OCI-LY3 (cell line): ENCODE measurements around the gene ITSN2.

ENCODE experiments used
- H2AFZ ChIP-seq: fragments of 200-600, 300-600 bp; shearing (Covaris generic); 2 replicates; pipeline ENCODE4 v1.6.0; 2014; ENCODE audit warnings: antibody characterized with exemption, low read depth, low read length
- H3K27ac ChIP-seq: fragments of 200-600, 300-600 bp; sonication (generic); 2 replicates; pipeline ENCODE4 v1.5.1; 2014; ENCODE audit warnings: mild to moderate bottlenecking, low read length, moderate library complexity, mixed read lengths
- H3K27me3 ChIP-seq: fragments of 200-600, 300-600 bp; sonication (generic); 2 replicates; pipeline ENCODE4 v1.6.1; 2014; ENCODE audit warnings: low read depth, low read length, mixed read lengths
- H3K36me3 ChIP-seq: fragments of 200-600, 300-600 bp; sonication (generic); replicated peaks from 2 replicates; pipeline ENCODE3; 2014; ENCODE audit warnings: low read depth, low read length, mixed read lengths
- H3K4me1 ChIP-seq: fragments of 300-600, 200-600 bp; sonication (generic); 2 replicates; pipeline ENCODE4 v1.6.1; 2014; ENCODE audit warnings: low read length, mixed read lengths
- H3K4me2 ChIP-seq: fragments of 200-600, 300-600 bp; sonication (generic); 2 replicates; pipeline ENCODE4 v1.6.1; 2014; ENCODE audit warnings: low read length, mixed read lengths
- H3K4me3 ChIP-seq: fragments of 300-600, 200-600 bp; sonication (generic); 2 replicates; pipeline ENCODE4 v1.5.1; 2014; ENCODE audit warnings: antibody characterized with exemption, mild to moderate bottlenecking, low read length, moderate library complexity
- H3K79me2 ChIP-seq: fragments of 300-600, 200-600 bp; shearing (Covaris generic); 2 replicates; pipeline ENCODE4 v1.6.1; 2014; ENCODE audit warnings: mild to moderate bottlenecking, low read length, mixed read lengths
- H3K9ac ChIP-seq: fragments of 300-600, 200-600 bp; shearing (Covaris generic); 2 replicates; pipeline ENCODE4 v1.6.0; 2014; ENCODE audit warnings: mild to moderate bottlenecking, low read length, moderate library complexity
- H3K9me3 ChIP-seq: fragments of 200-600, 300-600 bp; shearing (Covaris generic); 2 replicates; pipeline ENCODE4 v1.6.1; 2014; ENCODE audit warnings: low read length, mixed read lengths; ENCODE audit not compliant: insufficient read depth
- H4K20me1 ChIP-seq: fragments of 200-600, 300-600 bp; sonication (generic); 2 replicates; pipeline ENCODE4 v1.6.1; 2016; ENCODE audit warnings: low read length, mixed read lengths; ENCODE audit not compliant: insufficient read depth
- CTCF ChIP-seq: fragments of 200-600, 300-600 bp; sonication (generic); IDR thresholded peaks from 2 replicates; pipeline ENCODE4 v1.5.1; 2014; ENCODE audit warnings: antibody characterized with exemption, low read length, low read depth
- EZH2phosphoT487 ChIP-seq: fragments of 200-600 bp; shearing (Covaris generic); IDR thresholded peaks from 2 replicates; pipeline ENCODE4 v1.6.1; 2018; ENCODE audit warnings: antibody characterized with exemption, mixed run types, low read depth

The ITSN2 gene

GRCh38 chr2:24313744-24314632, 46.3 kb downstream of the ITSN2 start:
- Histone ChIP-seq H3K36me3 (peaks cover 47% of the 10 kb centered on the region), H3K9me3 (no peaks in the 10 kb centered on the region), H3K4me3 (no peak overlapping the region), H2AFZ (no peak overlapping the region), H4K20me1 (no peaks in the 10 kb centered on the region), H3K9ac (no peak overlapping the region), H3K79me2 (peaks cover 39% of the 10 kb centered on the region), H3K4me2 (peak overlapping the region; percentile 8; the same call in 1 of the 2 replicates), H3K27me3 (no peaks in the 10 kb centered on the region), H3K27ac (no peak overlapping the region), H3K4me1 (peaks cover 45% of the 10 kb centered on the region)
- TF ChIP-seq EZH2phosphoT487, result no peak
- no peak for TF ChIP-seq CTCF

GRCh38 chr2:24307961-24308360, 52.4 kb downstream of the ITSN2 start:
- peaks cover 44% of the 10 kb centered on the region for H3K36me3 ChIP-seq
- TF ChIP-seq CTCF (no peak), EZH2phosphoT487 (no peak)
- no peaks in the 10 kb centered on the region for H3K27me3 ChIP-seq
- no peak overlapping the region for H3K9ac ChIP-seq
- no peaks in the 10 kb centered on the region for H3K79me2 ChIP-seq
- H3K27ac ChIP-seq, result no peak overlapping the region
- H4K20me1 ChIP-seq, result no peaks in the 10 kb centered on the region
- no peaks in the 10 kb centered on the region for H3K4me1 ChIP-seq
- H3K4me2 ChIP-seq, result no peak overlapping the region
- no peaks in the 10 kb centered on the region for H3K9me3 ChIP-seq
- no peak overlapping the region for H2AFZ ChIP-seq
- H3K4me3 ChIP-seq, result no peak overlapping the region

GRCh38 chr2:24304631-24305030, 55.7 kb downstream of the ITSN2 start:
- H3K9ac ChIP-seq, result no peak overlapping the region
- H3K27me3 ChIP-seq, result no peaks in the 10 kb centered on the region
- H3K4me3 ChIP-seq, result no peak overlapping the region
- no peaks in the 10 kb centered on the region for H3K9me3 ChIP-seq
- H3K79me2 ChIP-seq, result no peaks in the 10 kb centered on the region
- H2AFZ ChIP-seq, result no peak overlapping the region
- TF ChIP-seq CTCF (no peak), EZH2phosphoT487 (no peak)
- no peaks in the 10 kb centered on the region for H4K20me1 ChIP-seq
- H3K27ac ChIP-seq, result no peak overlapping the region
- H3K36me3 ChIP-seq, result peaks cover 41% of the 10 kb centered on the region
- H3K4me2 ChIP-seq, result no peak overlapping the region
- no peaks in the 10 kb centered on the region for H3K4me1 ChIP-seq

GRCh38 chr2:24304098-24304497, 56.2 kb downstream of the ITSN2 start:
- Histone ChIP-seq H3K36me3 (peaks cover 42% of the 10 kb centered on the region), H4K20me1 (no peaks in the 10 kb centered on the region), H3K27me3 (no peaks in the 10 kb centered on the region), H3K4me3 (no peak overlapping the region), H3K4me2 (no peak overlapping the region), H3K79me2 (no peaks in the 10 kb centered on the region), H3K27ac (no peak overlapping the region), H3K9ac (no peak overlapping the region), H3K9me3 (no peaks in the 10 kb centered on the region), H2AFZ (no peak overlapping the region), H3K4me1 (no peaks in the 10 kb centered on the region)
- no peak for TF ChIP-seq EZH2phosphoT487
- no peak for TF ChIP-seq CTCF
